ENCODE data around the gene KIFC3. TPM values are rescaled to one million over a fixed set of nuclear protein-coding genes. Genes with fewer than 3 reads are reported as not detected.
"Not testable (repeated sequence)": the region's sequence is repeated elsewhere in the genome, so short reads cannot be mapped to it uniquely, and the experiment has no call there.

Gene KIFC3
- total RNA-seq, 4 donors from 2014 or later, result 28.2 to 76.8 (median 46.6) TPM

GRCh38 chr16:57734308-57734924 lies 67.9 kb downstream of the KIFC3 start:
- H3K4me3 ChIP-seq, result peak overlapping the region; percentile 78 to 98 (median 88)
- no peaks in the 10 kb centered on the region for H3K9me3 ChIP-seq
- TF ChIP-seq POLR2A (IDR thresholded peaks at IDR 0.05; ENCODE audit: low read depth) (no peak), POLR2AphosphoS5 (IDR thresholded peaks at IDR 0.05) (no peak), EP300 (IDR thresholded peaks at IDR 0.05) (no peak)
- H3K4me1 ChIP-seq, result peaks cover 18 to 40% (median 27%) of the 10 kb centered on the region in 4 donors
- H3K27ac ChIP-seq (replicated peaks in 1 of 4), result peak overlapping the region; percentile 85 to 90 (median 88)
- intact Hi-C loops (cut with DNase I), result loop anchor here (10.0 kb wide), 2 partner anchors 250 to 390 kb away; partner anchors contain the start of gene CFAP20
- DNase-seq (ENCODE audit: extremely low spot score), result no peak
- peaks cover 0 to 7% (median 2%) of the 10 kb centered on the region in 4 donors for H3K36me3 ChIP-seq
- no peaks in the 10 kb centered on the region for H3K27me3 ChIP-seq
- 76% methylated on average over 12 of the region's 20 CpGs for WGBS

DNA sequence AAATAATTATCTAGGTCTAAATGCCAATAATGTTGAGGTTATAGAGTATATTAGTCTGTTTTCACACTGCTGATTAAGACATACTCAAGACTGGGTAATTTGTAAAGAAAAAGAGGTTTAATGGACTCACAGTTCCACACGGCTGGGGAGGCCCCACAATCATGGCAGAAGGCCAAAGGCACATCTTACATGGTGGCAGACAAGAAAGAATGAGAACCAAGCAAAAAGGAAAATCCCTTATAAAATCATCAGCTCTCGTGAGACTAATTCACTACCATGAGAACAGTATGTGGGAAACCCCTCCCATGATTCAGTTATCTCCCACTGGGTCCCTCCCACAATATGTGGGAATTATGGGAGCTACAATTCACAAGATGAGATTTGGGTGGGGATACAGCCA lies 69.6 kb downstream of the KIFC3 start:
- 75% methylated on average over 2 of the region's 2 CpGs for WGBS
- H3K27ac ChIP-seq (replicated peaks in 1 of 4), result no peak overlapping the region

GRCh38 chr16:57732037-57732436 lies 70.3 kb downstream of the KIFC3 start:
- no peaks in the 10 kb centered on the region for H3K9me3 ChIP-seq
- 60% methylated on average over 2 of the region's 2 CpGs for WGBS

More for the DNA sequence above, 69.6 kb downstream of the KIFC3 start:
- peaks cover 18 to 31% (median 25%) of the 10 kb centered on the region in 4 donors for H3K4me1 ChIP-seq
- H3K4me3 ChIP-seq, result no peak overlapping the region
- DNase-seq (ENCODE audit: extremely low spot score), result no peak
- intact Hi-C loops (cut with DNase I), result loop anchor here (10.0 kb wide), 2 partner anchors 252 to 392 kb away; partner anchors contain the start of gene CFAP20
- H3K36me3 ChIP-seq, result no peaks in the 10 kb centered on the region
- no peaks in the 10 kb centered on the region for H3K9me3 ChIP-seq
- H3K27me3 ChIP-seq, result no peaks in the 10 kb centered on the region
- TF ChIP-seq, protein P1, sequence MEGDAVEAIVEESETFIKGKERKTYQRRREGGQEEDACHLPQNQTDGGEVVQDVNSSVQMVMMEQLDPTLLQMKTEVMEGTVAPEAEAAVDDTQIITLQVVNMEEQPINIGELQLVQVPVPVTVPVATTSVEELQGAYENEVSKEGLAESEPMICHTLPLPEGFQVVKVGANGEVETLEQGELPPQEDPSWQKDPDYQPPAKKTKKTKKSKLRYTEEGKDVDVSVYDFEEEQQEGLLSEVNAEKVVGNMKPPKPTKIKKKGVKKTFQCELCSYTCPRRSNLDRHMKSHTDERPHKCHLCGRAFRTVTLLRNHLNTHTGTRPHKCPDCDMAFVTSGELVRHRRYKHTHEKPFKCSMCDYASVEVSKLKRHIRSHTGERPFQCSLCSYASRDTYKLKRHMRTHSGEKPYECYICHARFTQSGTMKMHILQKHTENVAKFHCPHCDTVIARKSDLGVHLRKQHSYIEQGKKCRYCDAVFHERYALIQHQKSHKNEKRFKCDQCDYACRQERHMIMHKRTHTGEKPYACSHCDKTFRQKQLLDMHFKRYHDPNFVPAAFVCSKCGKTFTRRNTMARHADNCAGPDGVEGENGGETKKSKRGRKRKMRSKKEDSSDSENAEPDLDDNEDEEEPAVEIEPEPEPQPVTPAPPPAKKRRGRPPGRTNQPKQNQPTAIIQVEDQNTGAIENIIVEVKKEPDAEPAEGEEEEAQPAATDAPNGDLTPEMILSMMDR (IDR thresholded peaks at IDR 0.05), result no peak
- TF ChIP-seq EP300 (IDR thresholded peaks at IDR 0.05), result no peak
- no peak for TF ChIP-seq POLR2AphosphoS5 (IDR thresholded peaks at IDR 0.05)
- TF ChIP-seq POLR2A (IDR thresholded peaks at IDR 0.05; ENCODE audit: low read depth), result no peak

DNA sequence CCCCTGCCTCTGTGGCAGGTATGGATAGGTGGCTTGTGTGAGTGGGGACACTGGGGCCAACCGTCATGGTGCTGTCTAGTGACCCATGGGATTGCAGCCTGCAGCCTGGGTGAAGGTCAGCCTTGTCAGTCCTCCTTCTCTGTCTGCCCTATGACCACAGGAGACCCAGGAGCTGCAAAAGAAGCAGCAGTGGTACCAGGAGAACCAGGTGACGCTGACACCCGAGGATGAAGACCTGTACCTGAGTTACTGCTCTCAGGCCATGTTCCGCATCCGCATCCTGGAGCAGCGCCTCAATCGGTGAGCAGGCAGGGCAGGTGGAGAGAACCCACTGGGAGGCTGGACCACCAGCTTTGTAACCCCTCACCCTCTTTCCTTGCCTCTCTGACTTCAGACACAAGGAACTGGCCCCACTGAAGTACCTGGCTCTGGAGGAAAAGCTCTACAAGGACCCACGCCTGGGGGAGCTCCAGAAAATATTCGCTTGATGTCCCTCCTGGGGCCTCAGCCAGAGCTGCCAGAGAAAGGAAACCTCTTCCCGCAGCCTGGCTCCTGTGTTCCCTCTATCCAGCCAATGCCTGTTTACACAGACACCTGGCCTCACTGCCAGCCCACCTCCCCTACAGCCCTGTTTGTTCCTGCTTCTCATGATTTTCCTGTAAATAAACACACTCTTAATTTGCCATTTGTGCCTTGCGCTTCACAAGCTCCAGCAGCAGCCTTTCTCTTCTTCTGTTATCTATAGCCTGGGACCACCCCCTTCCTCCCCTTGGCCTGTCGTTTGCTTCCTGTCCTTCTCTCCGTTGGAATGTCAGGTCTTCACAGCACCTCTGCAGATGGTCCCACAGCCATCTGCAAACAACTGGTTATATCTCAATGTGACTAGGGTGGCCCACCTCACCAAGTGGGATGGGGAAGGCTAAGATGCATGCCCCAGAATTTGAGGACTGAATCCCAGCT lies 71.2 kb downstream of the KIFC3 start:
- Histone ChIP-seq H3K36me3 (no peaks in the 10 kb centered on the region), H3K27me3 (no peaks in the 10 kb centered on the region), H3K4me3 (no peak overlapping the region), H3K27ac (replicated peaks in 1 of 4) (no peak overlapping the region), H3K9me3 (no peaks in the 10 kb centered on the region), H3K4me1 (peaks cover 7 to 14% (median 10%) of the 10 kb centered on the region in 4 donors)
- intact Hi-C loops (cut with DNase I), result loop anchor here (10.0 kb wide), 2 partner anchors 254 to 394 kb away; partner anchors contain the start of gene CFAP20
- WGBS, result 61% methylated on average over 12 of the region's 13 CpGs
- TF ChIP-seq EP300 (IDR thresholded peaks at IDR 0.05) (no peak), POLR2A (IDR thresholded peaks at IDR 0.05; ENCODE audit: low read depth) (no peak), POLR2AphosphoS5 (IDR thresholded peaks at IDR 0.05) (no peak)
- TF ChIP-seq, protein P1 (IDR thresholded peaks at IDR 0.05), result no peak
- DNase-seq (ENCODE audit: extremely low spot score), result no peak

More at GRCh38 chr16:57732037-57732436, 70.3 kb downstream of the KIFC3 start:
- intact Hi-C loops (cut with DNase I), result loop anchor here (10.0 kb wide), 2 partner anchors 253 to 393 kb away; partner anchors contain the start of gene CFAP20
- Histone ChIP-seq H3K4me3 (no peak overlapping the region), H3K27me3 (no peaks in the 10 kb centered on the region), H3K4me1 (peaks cover 17 to 24% (median 20%) of the 10 kb centered on the region in 4 donors), H3K36me3 (no peaks in the 10 kb centered on the region), H3K27ac (replicated peaks in 1 of 4) (no peak overlapping the region)
- DNase-seq (ENCODE audit: extremely low spot score), result no peak
- TF ChIP-seq EP300 (IDR thresholded peaks at IDR 0.05) (no peak), POLR2AphosphoS5 (IDR thresholded peaks at IDR 0.05) (no peak), POLR2A (IDR thresholded peaks at IDR 0.05; ENCODE audit: low read depth) (no peak)
- TF ChIP-seq, protein P1 (IDR thresholded peaks at IDR 0.05), result no peak

DNA sequence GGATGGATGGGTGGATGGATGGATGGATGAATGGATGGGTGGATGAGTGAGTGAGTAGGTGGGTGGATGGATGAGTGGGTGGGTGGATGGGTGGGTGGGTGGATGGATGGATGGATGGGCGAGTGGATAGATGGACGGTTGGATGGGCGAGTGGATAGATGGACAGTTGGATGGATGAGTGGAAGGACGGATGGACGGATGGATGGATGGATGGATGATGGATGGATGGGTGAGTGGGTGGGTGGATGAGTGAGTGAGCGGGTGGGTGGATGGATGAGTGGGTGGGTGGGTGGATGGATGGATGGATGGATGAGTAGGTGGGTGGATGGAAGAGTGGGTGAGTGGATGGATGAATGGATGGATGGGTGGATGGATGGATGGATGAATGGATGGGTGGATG lies 72.4 kb downstream of the KIFC3 start:
- not testable (repeated sequence) for H3K4me3 ChIP-seq; DNase-seq (ENCODE audit: extremely low spot score); H3K27ac ChIP-seq (replicated peaks in 1 of 4); H3K27me3 ChIP-seq; H3K36me3 ChIP-seq; H3K9me3 ChIP-seq
- intact Hi-C loops (cut with DNase I), result loop anchor here (10.0 kb wide), 2 partner anchors 255 to 395 kb away; partner anchors contain the start of gene CFAP20
- 95% methylated on average over 6 of the region's 6 CpGs for WGBS
- peaks cover 6 to 10% (median 8%) of the 10 kb centered on the region in 4 donors for H3K4me1 ChIP-seq
